Ishikawa (cell line): Measurements from ENCODE around the gene SH3PXD2A.

Source experiments
- CEBPB ChIP-seq: IDR thresholded peaks from 2 replicates; pipeline ENCODE4 v1.6.1; 2012
- CREB1 ChIP-seq: IDR thresholded peaks from 2 replicates; pipeline ENCODE4 v1.6.1; 2012; ENCODE audit warnings: low read depth
- EGR1 ChIP-seq: IDR thresholded peaks from 2 replicates; pipeline ENCODE4 v1.6.1; 2012
- EP300 ChIP-seq: IDR thresholded peaks from 2 replicates; pipeline ENCODE4 v1.6.1; 2012; ENCODE audit warnings: borderline replicate concordance
- FOXM1 ChIP-seq: IDR thresholded peaks from 2 replicates; pipeline ENCODE4 v1.6.1; 2012; ENCODE audit warnings: low read depth, borderline replicate concordance
- MAX ChIP-seq: IDR thresholded peaks from 2 replicates; pipeline ENCODE4 v1.6.1; 2012
- NFIC ChIP-seq: IDR thresholded peaks from 2 replicates; pipeline ENCODE4 v1.6.1; 2012
- RAD21 ChIP-seq: IDR thresholded peaks from 2 replicates; pipeline ENCODE4 v1.6.1; 2012; ENCODE audit warnings: low read depth
- REST ChIP-seq: IDR thresholded peaks from 2 replicates; pipeline ENCODE4 v1.6.1; 2012; ENCODE audit warnings: low read depth, mild to moderate bottlenecking
- TAF1 ChIP-seq: IDR thresholded peaks from 2 replicates; pipeline ENCODE4 v1.6.1; 2012; ENCODE audit warnings: low read depth, mild to moderate bottlenecking
- TCF12 ChIP-seq: IDR thresholded peaks from 2 replicates; pipeline ENCODE4 v1.6.1; 2012; ENCODE audit warnings: low read depth
- TEAD4 ChIP-seq: IDR thresholded peaks from 2 replicates; pipeline ENCODE4 v1.6.1; 2012
- USF1 ChIP-seq: IDR thresholded peaks from 2 replicates; pipeline ENCODE4 v1.6.1; 2012
- YY1 ChIP-seq: IDR thresholded peaks from 2 replicates; pipeline ENCODE4 v1.6.1; 2012; ENCODE audit warnings: low read depth
- ZBTB7A ChIP-seq: IDR thresholded peaks from 2 replicates; pipeline ENCODE4 v1.6.1; 2012; ENCODE audit warnings: low read depth

SH3PXD2A gene

DNA sequence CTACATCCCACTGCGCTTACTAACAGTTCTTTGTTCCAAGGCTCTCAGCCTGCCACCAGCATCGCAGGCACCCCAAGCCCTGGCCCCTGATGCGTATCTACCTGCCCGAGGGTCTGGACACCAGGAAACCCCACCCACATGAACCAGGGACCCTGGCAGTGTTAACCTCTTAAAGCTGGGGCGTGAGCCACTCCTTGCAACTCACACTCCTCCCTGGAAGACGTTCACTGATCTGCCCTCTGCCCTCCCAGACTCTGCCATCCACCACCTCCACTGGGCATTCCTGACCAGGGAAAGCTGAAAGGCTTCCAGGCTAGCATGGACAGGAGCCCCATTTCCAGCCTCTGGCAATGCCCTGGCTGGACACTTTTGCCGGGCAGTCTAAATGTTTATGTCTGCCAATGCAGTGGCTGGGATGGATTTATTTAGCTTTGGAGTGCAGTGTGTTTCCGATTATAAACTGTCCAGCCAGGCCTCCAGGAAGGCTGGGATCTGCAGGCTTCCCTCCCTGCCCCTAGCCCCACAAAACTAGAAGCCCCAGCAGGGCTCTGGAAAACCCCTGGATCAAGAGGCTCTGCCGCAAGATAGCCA, 244.4 kb downstream of the SH3PXD2A start:
- TF ChIP-seq USF1: no peak
- no peak for TF ChIP-seq MAX
- TF ChIP-seq TEAD4: no peak
- TF ChIP-seq FOXM1: no peak
- TF ChIP-seq EGR1: no peak
- TF ChIP-seq RAD21: no peak
- no peak for TF ChIP-seq TAF1
- TF ChIP-seq REST: no peak
- no peak for TF ChIP-seq YY1
- no peak for TF ChIP-seq CEBPB
- TF ChIP-seq EP300: no peak
- TF ChIP-seq ZBTB7A: no peak
- no peak for TF ChIP-seq CREB1
- no peak for TF ChIP-seq NFIC
- no peak for TF ChIP-seq TCF12

DNA sequence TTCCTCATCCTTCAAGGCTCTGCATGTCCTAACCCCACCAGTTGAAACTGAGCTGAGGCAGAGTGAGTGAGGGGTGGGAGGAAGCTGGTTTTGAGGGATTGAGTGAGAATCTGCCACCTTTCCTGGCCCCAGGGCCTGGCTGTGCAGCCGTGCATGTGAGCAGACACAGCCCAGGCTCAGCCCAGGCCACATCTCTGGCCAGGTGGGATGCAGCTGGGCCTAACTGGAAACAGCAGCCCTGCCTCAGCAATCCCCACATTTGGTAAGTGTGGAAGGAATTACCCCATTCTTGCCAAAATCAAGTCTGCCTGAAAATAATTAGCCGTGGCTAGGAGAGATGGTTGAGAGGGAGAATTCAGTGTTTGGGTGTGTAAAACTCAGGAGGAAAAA, 245.3 kb downstream of the SH3PXD2A start:
- TF ChIP-seq RAD21: no peak
- TF ChIP-seq EGR1: no peak
- TF ChIP-seq TCF12: no peak
- no peak for TF ChIP-seq CREB1
- TF ChIP-seq TEAD4: no peak
- no peak for TF ChIP-seq CEBPB
- TF ChIP-seq YY1: no peak
- TF ChIP-seq REST: no peak
- no peak for TF ChIP-seq NFIC
- no peak for TF ChIP-seq ZBTB7A
- no peak for TF ChIP-seq TAF1
- TF ChIP-seq MAX: no peak
- no peak for TF ChIP-seq USF1
- TF ChIP-seq FOXM1: no peak
- TF ChIP-seq EP300: no peak

- no peak for TF ChIP-seq TEAD4
- no peak for TF ChIP-seq NFIC
- no peak for TF ChIP-seq EP300
- TF ChIP-seq REST: no peak
- no peak for TF ChIP-seq CREB1
- no peak for TF ChIP-seq EGR1
- TF ChIP-seq USF1: no peak
- TF ChIP-seq ZBTB7A: no peak
- TF ChIP-seq TCF12: no peak
- TF ChIP-seq RAD21: no peak
- no peak for TF ChIP-seq YY1
- TF ChIP-seq CEBPB: no peak
- no peak for TF ChIP-seq TAF1
- no peak for TF ChIP-seq FOXM1
- TF ChIP-seq MAX: no peak
These were observed 245.9 kb downstream of the SH3PXD2A start for GRCh38 chr10:103609231-103610082.
